Upper lobe of left lung (tissue), 4 donors: Measurements from ENCODE around the gene KRTAP4-8.

Source experiments
- CTCF ChIP-seq, 6 experiments: fragments of 450-650 bp in 4 of 6; fragments of 200-600 bp in 2 of 6; sonication (generic) in 2 of 6; IDR thresholded peaks; one replicate each; pipeline ENCODE4 v1.5.1; 2016 to 2019; ENCODE audit warnings: antibody characterized with exemption in 6 of 6
- EP300 ChIP-seq, 4 donors: sonication (generic); formaldehyde crosslinking; IDR thresholded peaks; one replicate each; pipeline ENCODE4 v1.5.1; 2017; ENCODE audit warnings: antibody characterized with exemption in 4 of 4, control low read depth in 2 of 4
- POLR2A ChIP-seq, 4 donors: fragments of 450-650 bp; IDR thresholded peaks; one replicate each; pipeline ENCODE4 v1.5.1; 2016 to 2017; ENCODE audit warnings: antibody characterized with exemption in 4 of 4, mild to moderate bottlenecking in 2 of 4

- TF ChIP-seq POLR2A (IDR thresholded peaks at IDR 0.05) (no peak), EP300 (IDR thresholded peaks at IDR 0.05) (no peak), CTCF (IDR thresholded peaks at IDR 0.05) (no peak)
Observed at GRCh38 chr17:41131979-41132378, 34.0 kb upstream of the KRTAP4-8 start.
